Globus pallidus (tissue), 1 donor: ENCODE results near the gene TGFA.

Experiments used
- DNase-seq: peaks from one replicate; pipeline ENCODE4 v3.0.0-alpha.2; 2015; ENCODE audit warnings: low spot score

TGFA gene

GRCh38 chr2:70552501-70553333 is 909 bp downstream of the TGFA start:
- no peak for DNase-seq

DNA sequence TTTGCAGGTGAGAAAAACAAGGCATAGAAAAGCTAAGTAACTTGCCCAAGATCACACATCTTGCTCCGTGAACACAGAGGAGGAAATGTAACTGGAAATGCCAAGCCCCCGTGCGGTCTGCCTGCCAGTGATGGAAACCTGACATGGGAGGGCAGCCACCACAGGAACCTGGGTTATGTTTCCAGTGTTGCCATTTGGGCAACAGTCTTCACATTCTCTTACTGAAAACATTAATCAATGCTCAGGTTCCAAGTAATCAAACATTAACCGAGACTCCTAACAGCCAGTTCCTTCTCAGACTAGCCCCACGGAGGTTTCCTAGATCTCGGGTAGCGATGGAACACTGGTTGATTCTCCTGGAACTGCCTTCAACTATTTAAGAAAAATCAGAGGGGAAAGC is 2.5 kb downstream of the TGFA start:
- DNase-seq = no peak

- no peak for DNase-seq
Observed at GRCh38 chr2:70549962-70550361, 3.7 kb downstream of the TGFA start.

DNA sequence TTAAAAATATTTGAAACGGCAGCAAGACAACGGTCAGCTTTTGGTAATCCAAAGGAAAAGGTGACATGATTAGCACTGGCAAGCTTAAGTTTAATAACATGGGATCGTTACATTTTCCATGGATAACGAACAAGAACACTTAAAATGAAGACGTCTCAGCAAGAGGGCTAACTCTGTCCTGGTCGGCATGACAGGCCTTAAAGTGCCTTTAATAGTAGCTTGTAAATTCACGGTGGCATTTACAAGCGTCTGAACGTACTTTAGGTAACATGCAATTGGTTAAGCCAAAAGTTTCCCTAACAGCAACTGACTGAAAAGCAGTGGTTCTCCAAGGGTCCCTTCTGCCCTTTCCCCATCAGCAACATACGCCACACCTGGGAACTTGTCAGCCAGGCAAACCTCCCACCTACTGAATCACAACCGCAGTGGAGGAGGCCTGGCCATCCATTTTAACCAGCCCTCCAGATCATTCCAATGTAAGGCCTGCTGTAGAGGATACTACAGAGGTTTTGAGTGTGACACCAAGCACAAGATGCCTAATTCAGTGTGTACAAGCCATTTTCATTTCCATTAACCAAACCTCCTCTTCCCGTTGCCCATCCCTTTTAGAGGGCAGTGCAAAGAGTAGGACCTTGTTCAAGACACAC is 4.4 kb downstream of the TGFA start:
- no peak for DNase-seq

GRCh38 chr2:70548233-70548632 is 5.4 kb downstream of the TGFA start:
- DNase-seq = no peak

DNA sequence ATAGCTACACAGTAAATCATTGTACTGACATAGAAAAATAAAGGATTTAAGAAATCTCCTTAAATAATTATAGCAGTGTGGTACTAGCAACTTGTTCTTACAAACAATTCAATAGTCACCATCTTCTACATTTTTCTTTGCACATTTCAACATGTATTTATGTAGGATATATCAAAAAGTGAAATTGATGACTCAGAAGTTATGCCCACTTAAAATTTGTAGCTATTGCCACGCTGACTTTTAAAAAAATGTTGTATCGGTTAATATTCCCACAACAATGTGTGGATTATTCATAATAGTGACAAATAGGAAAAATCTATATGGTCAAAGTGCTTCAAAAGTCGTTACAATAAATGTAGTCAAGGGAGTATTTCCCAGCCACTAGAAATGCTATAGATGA is 6.7 kb downstream of the TGFA start:
- DNase-seq = no peak

DNA sequence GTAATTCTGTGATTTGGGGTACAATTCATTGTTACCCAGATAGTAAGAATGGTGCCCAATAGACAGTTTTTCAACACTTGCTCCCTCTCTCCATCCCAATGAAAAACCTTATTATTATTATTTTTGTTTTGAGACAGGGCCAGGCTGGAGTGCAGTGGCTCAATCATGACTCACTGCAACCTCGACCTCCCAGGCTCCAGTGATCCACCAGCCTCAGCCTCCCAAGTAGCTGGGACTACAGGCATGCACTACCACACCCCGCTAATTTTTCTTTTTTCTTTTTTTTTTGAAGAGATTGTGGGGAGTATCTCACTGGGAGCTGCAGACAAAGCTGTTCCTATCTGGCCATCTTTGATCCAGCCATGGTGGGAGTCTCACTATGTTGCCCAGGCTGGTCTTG is 7.2 kb downstream of the TGFA start:
- DNase-seq = no peak

DNA sequence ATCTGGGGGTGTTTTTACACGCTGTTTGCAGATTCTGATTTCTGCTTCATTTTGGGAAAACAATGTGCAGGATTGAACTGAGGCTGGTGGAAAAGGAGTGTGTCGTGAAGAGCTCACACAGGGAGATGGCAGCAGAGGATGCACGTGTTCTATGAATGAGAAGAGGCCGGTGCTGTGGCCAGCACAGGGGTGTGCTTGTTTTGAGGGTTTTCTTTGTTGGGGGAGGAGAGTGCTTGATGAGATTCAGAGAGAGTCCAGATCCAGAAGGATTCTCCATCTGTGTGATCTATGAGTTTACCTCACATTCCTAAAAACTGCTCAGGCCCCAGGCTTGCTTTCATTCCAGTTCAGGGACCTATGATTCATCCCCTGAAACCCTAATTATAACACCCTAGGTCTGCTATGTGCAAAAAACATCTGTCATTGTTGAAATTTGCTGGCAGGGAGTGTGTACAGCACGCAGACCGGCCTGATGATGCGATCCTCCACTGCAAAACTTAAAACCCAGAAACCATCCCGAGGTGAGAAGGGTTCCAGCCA is 12.1 kb downstream of the TGFA start:
- DNase-seq = no peak

DNA sequence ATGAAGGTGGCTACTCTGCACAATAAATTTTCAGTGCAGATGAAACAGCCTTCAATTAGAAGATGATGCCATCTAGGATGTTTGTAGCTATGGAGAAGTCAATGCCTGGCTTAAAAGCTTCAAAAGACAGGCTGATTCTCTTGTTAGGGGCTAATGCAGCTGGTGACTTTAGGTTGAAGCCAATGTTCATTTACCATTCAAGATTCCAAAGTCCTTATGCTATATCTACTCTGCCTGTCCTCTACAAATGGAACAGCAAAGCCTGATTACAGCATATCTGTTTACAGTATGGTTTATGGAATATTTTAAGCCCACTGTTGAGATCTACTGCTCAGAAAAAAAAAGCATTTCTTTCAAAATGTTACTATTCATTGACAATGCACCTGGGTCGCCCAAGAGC is 15.8 kb downstream of the TGFA start:
- no peak for DNase-seq

DNA sequence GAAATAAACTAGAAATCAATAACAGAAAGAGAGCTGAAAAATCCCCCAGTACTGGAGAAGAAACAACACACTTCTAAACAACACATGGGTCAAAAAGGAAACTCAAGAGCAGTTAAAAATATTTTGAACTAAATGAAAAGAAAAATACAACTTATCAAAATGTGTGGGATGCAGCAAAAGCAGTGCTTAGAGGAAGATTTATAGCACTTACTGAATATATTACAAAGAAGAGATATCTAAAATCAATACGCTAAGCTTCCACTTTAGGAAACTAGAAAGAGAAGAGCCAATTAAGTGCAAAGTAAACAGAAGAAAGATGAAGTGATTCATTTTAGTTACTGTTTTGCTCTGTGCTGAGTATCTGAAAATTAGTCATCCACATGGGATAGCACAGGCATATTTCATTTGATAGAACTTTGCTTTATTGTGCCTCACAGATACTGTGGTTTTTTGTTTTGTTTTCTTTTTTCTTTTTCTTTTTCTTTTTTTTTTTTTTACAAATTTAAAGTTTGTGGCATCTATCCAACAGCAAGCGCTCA is 17.0 kb downstream of the TGFA start:
- no peak for DNase-seq

- DNase-seq = no peak
Observed at GRCh38 chr2:70535573-70535972, 18.1 kb downstream of the TGFA start.

GRCh38 chr2:70534183-70534836 is 19.3 kb downstream of the TGFA start:
- DNase-seq = no peak

DNA sequence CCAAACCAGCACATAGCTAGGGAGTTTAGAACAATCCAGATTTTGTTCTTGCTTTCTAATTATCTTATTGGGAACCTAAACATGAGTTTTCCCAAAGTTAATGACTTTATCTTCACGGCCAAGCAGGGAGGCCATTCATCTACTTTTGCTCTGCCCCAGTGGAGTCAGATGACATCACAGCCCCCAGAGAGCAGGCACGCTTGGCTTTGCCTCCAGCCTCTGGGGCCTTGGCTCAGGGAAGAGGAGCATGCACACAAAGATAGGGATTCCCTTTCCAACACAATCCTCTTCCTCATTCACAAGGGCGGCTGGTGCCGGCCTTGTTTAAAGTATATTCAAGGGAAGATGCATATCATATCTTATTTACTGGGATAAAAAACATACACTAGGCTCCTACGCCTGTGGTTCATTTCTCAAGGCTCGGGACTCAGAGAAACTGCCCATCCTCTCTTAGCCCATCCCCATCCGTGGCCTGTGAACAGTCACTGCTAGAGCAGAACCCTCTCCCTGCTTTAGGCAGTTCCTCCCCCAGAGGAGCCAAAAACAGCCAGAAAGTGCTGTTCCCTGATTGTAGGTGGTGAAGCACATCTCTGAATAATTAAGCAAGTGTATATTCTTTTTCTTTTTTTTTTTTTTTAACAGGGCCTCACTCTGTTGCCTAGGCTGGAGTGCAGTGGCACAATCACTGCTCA is 21.2 kb downstream of the TGFA start:
- DNase-seq = no peak

DNA sequence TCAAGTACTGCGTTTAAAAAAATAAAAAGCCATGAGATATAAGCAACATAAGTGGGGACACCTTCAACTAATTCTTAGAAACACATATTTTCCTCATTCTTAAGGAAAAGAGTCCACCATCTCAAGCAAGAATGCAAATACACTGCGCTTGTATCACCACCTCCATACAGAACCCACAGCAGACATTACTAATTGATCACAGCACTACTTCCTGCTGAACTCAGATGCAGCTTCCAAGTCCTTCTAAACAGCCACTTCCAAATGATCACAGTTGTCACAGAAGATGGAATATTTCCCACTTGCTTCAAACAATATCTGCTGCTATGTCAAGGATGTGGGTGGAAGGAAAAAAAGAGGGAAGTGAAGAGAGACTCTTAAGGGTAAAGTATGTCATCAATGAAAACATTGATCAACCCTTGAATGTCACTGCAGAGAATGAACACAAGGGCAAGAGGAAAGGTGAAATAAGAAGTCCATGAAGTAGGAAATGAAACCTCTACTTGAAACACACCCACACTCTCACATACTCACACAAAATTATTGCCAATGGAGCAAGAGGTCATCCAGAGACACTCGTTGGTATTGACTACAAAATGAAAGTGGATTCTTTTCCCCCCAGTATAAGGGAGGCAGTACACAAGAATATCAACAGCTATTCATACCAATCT is 22.1 kb downstream of the TGFA start:
- no peak for DNase-seq

- no peak for DNase-seq
Observed at GRCh38 chr2:70529610-70530009, 24.0 kb downstream of the TGFA start.

- no peak for DNase-seq
Observed at GRCh38 chr2:70528929-70529328, 24.7 kb downstream of the TGFA start.

DNA sequence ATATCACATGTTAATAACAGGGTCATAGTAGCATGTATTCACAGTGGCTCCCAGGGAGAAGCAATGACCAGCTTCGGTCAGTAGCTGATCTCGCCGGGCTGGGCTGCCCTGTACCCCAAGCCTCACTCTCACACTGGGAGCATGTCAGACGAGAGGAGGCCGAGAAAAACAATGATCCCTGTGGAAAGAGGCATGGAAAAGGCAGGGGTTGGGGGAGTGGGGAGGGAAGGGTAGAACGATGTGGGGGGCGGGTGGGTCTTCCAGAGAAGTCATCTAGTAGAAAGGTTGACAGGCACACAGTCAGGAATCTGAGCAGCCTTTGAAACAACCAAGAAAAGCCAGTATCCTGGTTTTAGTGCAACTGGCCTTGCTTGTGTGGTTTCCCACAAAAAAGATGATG is 25.4 kb downstream of the TGFA start:
- no peak for DNase-seq

GRCh38 chr2:70527447-70528080 is 26.1 kb downstream of the TGFA start:
- DNase-seq = no peak

GRCh38 chr2:70526126-70526525 is 27.5 kb downstream of the TGFA start:
- DNase-seq = no peak

DNA sequence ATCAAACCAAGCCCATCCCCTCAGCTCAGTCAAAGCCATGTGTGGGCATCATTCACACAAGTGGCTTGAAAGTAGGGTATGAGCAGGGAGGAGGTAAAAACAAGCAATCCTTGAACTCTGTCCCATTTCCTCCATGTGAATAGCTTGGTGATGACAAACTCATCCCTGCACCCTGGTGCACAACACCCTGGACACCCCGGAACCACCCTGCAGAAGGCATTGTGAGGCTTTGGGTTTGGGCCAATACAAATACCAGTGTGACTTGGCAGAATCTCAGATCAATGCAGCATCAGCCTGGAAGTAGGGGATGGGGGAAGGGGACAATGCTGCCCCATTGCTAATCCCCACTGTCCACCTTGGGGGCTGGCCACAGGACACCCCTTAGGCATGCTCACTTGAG is 28.6 kb downstream of the TGFA start:
- DNase-seq = no peak
